ENCODE data around the gene NCOA3. TPM values are rescaled to one million over a fixed set of nuclear protein-coding genes. Genes with fewer than 3 reads are reported as not detected.

Gene NCOA3
- polyA plus RNA-seq, 3 donors, result 13.5 to 21.8 (median 21.3) TPM

GRCh38 chr20:47674145-47674544 is 172.5 kb downstream of the NCOA3 start:
- Mint-ChIP-seq H3K9me3 (peaks cover 0 to 6% (median 0%) of the 10 kb centered on the region in 7 donors), H3K27ac (no peak overlapping the region), H3K4me3 (no peak overlapping the region), H3K4me1 (no peaks in the 10 kb centered on the region), H3K36me3 (peaks cover 92 to 98% of the 10 kb centered on the region in 2 donors), H3K27me3 (ENCODE audit: low read depth in 3 of 3) (peaks cover 0 to 5% (median 4%) of the 10 kb centered on the region in 3 donors)
- no peak for DNase-seq
- Histone ChIP-seq H4K20me1 (ENCODE audit: insufficient read depth, low read length) (peaks cover 95% of the 10 kb centered on the region), H3K27ac (ENCODE audit: low read depth in 1 of 2, low read length in 2 of 2) (no peak overlapping the region), H3K27me3 (ENCODE audit: control insufficient read depth in 2 of 2, insufficient read depth in 2 of 2, low read length in 2 of 2) (no peaks in the 10 kb centered on the region), H3K4me3 (replicated peaks in 1 of 3; ENCODE audit: low read depth in 2 of 3, low read length in 3 of 3) (no peak overlapping the region), H3K9ac (ENCODE audit: insufficient read depth, low read length, poor library complexity, severe bottlenecking) (no peak overlapping the region), H3K36me3 (replicated peaks in 1 of 2; ENCODE audit: control insufficient read depth in 1 of 2, insufficient read depth in 2 of 2, low read length in 2 of 2) (peaks cover 81 to 98% of the 10 kb centered on the region in 2 donors), H3K4me2 (replicated peaks; ENCODE audit: extremely low read depth, low read length, poor library complexity, severe bottlenecking) (no peak overlapping the region), H3K9me3 (replicated peaks in 1 of 2; ENCODE audit: control insufficient read depth in 1 of 2, insufficient read depth in 1 of 2, low read length in 2 of 2) (no peaks in the 10 kb centered on the region), H3K79me2 (ENCODE audit: insufficient read depth, low read length) (no peaks in the 10 kb centered on the region), H3K4me1 (ENCODE audit: control insufficient read depth in 1 of 2, insufficient read depth in 2 of 2, low read length in 2 of 2) (no peaks in the 10 kb centered on the region), H2AFZ (ENCODE audit: insufficient read depth, low read depth, low read length, poor library complexity, severe bottlenecking) (no peak overlapping the region)
- WGBS (ENCODE audit: insufficient coverage), result 98% methylated on average over 14 of the region's 15 CpGs
- no peak for TF ChIP-seq CTCF (IDR thresholded peaks at IDR 0.05)
- intact Hi-C loops (cut with micrococcal nuclease), result no loop called here

- no peaks in the 10 kb centered on the region for H3K4me1 Mint-ChIP-seq
- H3K9me3 Mint-ChIP-seq, result peaks cover 0 to 6% (median 0%) of the 10 kb centered on the region in 7 donors
- Histone ChIP-seq H3K27me3 (ENCODE audit: control insufficient read depth in 2 of 2, insufficient read depth in 2 of 2, low read length in 2 of 2) (no peaks in the 10 kb centered on the region), H3K36me3 (replicated peaks in 1 of 2; ENCODE audit: control insufficient read depth in 1 of 2, insufficient read depth in 2 of 2, low read length in 2 of 2) (peaks cover 79 to 98% of the 10 kb centered on the region in 2 donors), H3K9me3 (replicated peaks in 1 of 2; ENCODE audit: control insufficient read depth in 1 of 2, insufficient read depth in 1 of 2, low read length in 2 of 2) (no peaks in the 10 kb centered on the region), H3K4me3 (replicated peaks in 1 of 3; ENCODE audit: low read depth in 2 of 3, low read length in 3 of 3) (no peak overlapping the region), H2AFZ (ENCODE audit: insufficient read depth, low read depth, low read length, poor library complexity, severe bottlenecking) (no peak overlapping the region), H3K27ac (ENCODE audit: low read depth in 1 of 2, low read length in 2 of 2) (no peak overlapping the region), H3K79me2 (ENCODE audit: insufficient read depth, low read length) (no peaks in the 10 kb centered on the region), H3K4me2 (replicated peaks; ENCODE audit: extremely low read depth, low read length, poor library complexity, severe bottlenecking) (no peak overlapping the region), H4K20me1 (ENCODE audit: insufficient read depth, low read length) (peaks cover 95% of the 10 kb centered on the region), H3K4me1 (ENCODE audit: control insufficient read depth in 1 of 2, insufficient read depth in 2 of 2, low read length in 2 of 2) (no peaks in the 10 kb centered on the region), H3K9ac (ENCODE audit: insufficient read depth, low read length, poor library complexity, severe bottlenecking) (no peak overlapping the region)
- H3K27me3 Mint-ChIP-seq (ENCODE audit: low read depth in 3 of 3), result peaks cover 0 to 5% (median 4%) of the 10 kb centered on the region in 3 donors
- peaks cover 92 to 97% of the 10 kb centered on the region in 2 donors for H3K36me3 Mint-ChIP-seq
- no peak overlapping the region for H3K4me3 Mint-ChIP-seq
- DNase-seq, result no peak
- TF ChIP-seq CTCF (IDR thresholded peaks at IDR 0.05), result no peak
- WGBS (ENCODE audit: insufficient coverage), result 95% methylated on average over 14 of the region's 14 CpGs
- intact Hi-C loops (cut with micrococcal nuclease), result no loop called here
- no peak overlapping the region for H3K27ac Mint-ChIP-seq
Measured at GRCh38 chr20:47674686-47675085, 173.0 kb downstream of the NCOA3 start.

Measured in CD14-positive monocyte (primary cell).